Vagina (tissue), 2 donors: Measurements from ENCODE around the gene XRN1. TPM values are rescaled to one million over a fixed set of nuclear protein-coding genes. Genes with fewer than 3 reads are reported as not detected.

ENCODE experiments used
- DNase-seq, 2 donors: peaks; one replicate each; pipeline ENCODE4 v3.0.0-alpha.2; 2017; ENCODE audit errors: extremely low spot score in 2 of 2
- H3K27ac ChIP-seq: fragments of 200-600 bp; sonication (generic); one replicate; pipeline ENCODE4 v1.5.1; 2019
- H3K27me3 ChIP-seq: fragments of 200-600 bp; sonication (generic); one replicate; pipeline ENCODE4 v1.5.1; 2019
- H3K36me3 ChIP-seq, 2 donors: fragments of 200-600 bp; sonication (generic); one replicate each; pipeline ENCODE4 v1.5.1; 2017 to 2019
- H3K4me1 ChIP-seq: fragments of 200-600 bp; sonication (generic); one replicate; pipeline ENCODE4 v1.5.1; 2019
- H3K4me3 ChIP-seq, 2 donors: fragments of 200-600 bp; sonication (generic); 1 replicate in 1 of 2; 2 replicates in 1 of 2; pipeline ENCODE4 v1.5.1; 2016 to 2019
- H3K9me3 ChIP-seq: fragments of 200-600 bp; sonication (generic); one replicate; pipeline ENCODE4 v1.5.1; 2019
- CTCF ChIP-seq, 3 experiments: fragments of 450-650 bp in 2 of 3; fragments of 200-600 bp in 1 of 3; sonication (generic) in 1 of 3; IDR thresholded peaks; one replicate each; pipeline ENCODE4 v1.5.1; 2017 to 2019; ENCODE audit warnings: antibody characterized with exemption in 3 of 3, mild to moderate bottlenecking in 2 of 3, moderate library complexity in 2 of 3
- POLR2A ChIP-seq, 2 donors: fragments of 450-650 bp; IDR thresholded peaks; one replicate each; pipeline ENCODE4 v1.6.1; 2017; ENCODE audit warnings: antibody characterized with exemption in 2 of 2, mild to moderate bottlenecking in 2 of 2, moderate library complexity in 2 of 2
- POLR2AphosphoS5 ChIP-seq, 2 donors: sonication (generic); formaldehyde crosslinking; IDR thresholded peaks; one replicate each; pipeline ENCODE4 v1.9.0; 2017; ENCODE audit warnings: antibody characterized with exemption in 2 of 2, mild to moderate bottlenecking in 2 of 2, low read depth in 1 of 2; ENCODE audit not compliant: insufficient read depth in 1 of 2
- intact Hi-C: fragments of 100-400 bp; cut with DNase I; formaldehyde crosslinking; loops from one replicate; pipeline ENCODE4 v1.15.1; 2023
- total RNA-seq: library from RNA; depleted of rRNA; stranded (reverse); fragments of >200 nt; gene quantifications from one replicate; pipeline ENCODE4 v1.2.3, GENCODE V29; 2016

The XRN1 gene
- total RNA-seq, 1 donor from 2014 or later = 45.7 TPM

GRCh38 chr3:142467768-142468167 is 19.9 kb upstream of the XRN1 start:
- DNase-seq = no peak
- Histone ChIP-seq H3K36me3 (peaks cover 0 to 8% of the 10 kb centered on the region in 2 donors), H3K4me3 (no peak overlapping the region), H3K4me1 (no peaks in the 10 kb centered on the region), H3K9me3 (no peaks in the 10 kb centered on the region), H3K27me3 (no peaks in the 10 kb centered on the region), H3K27ac (no peak overlapping the region)
- TF ChIP-seq POLR2AphosphoS5 (IDR thresholded peaks at IDR 0.05; ENCODE audit: insufficient read depth in 1 of 2, low read depth in 1 of 2) (no peak), POLR2A (IDR thresholded peaks at IDR 0.05) (no peak), CTCF (IDR thresholded peaks at IDR 0.05) (no peak)
- intact Hi-C loops = no loop called here

- Histone ChIP-seq H3K4me1 (no peaks in the 10 kb centered on the region), H3K9me3 (no peaks in the 10 kb centered on the region), H3K27me3 (no peaks in the 10 kb centered on the region), H3K27ac (no peak overlapping the region), H3K4me3 (no peak overlapping the region), H3K36me3 (peaks cover 0 to 15% of the 10 kb centered on the region in 2 donors)
- intact Hi-C loops = no loop called here
- no peak for TF ChIP-seq POLR2A (IDR thresholded peaks at IDR 0.05)
- TF ChIP-seq POLR2AphosphoS5 (IDR thresholded peaks at IDR 0.05; ENCODE audit: insufficient read depth in 1 of 2, low read depth in 1 of 2) = no peak
- TF ChIP-seq CTCF (IDR thresholded peaks at IDR 0.05) = no peak
- no peak for DNase-seq
These were observed 12.9 kb upstream of the XRN1 start for GRCh38 chr3:142460689-142461088.

- intact Hi-C loops = no loop called here
- Histone ChIP-seq H3K9me3 (no peaks in the 10 kb centered on the region), H3K27me3 (no peaks in the 10 kb centered on the region), H3K4me1 (no peaks in the 10 kb centered on the region), H3K27ac (no peak overlapping the region), H3K36me3 (peaks cover 0 to 12% of the 10 kb centered on the region in 2 donors), H3K4me3 (no peak overlapping the region)
- no peak for DNase-seq
- no peak for TF ChIP-seq POLR2A (IDR thresholded peaks at IDR 0.05)
- no peak for TF ChIP-seq POLR2AphosphoS5 (IDR thresholded peaks at IDR 0.05; ENCODE audit: insufficient read depth in 1 of 2, low read depth in 1 of 2)
- no peak for TF ChIP-seq CTCF (IDR thresholded peaks at IDR 0.05)
These were observed 12.1 kb upstream of the XRN1 start for GRCh38 chr3:142459929-142460328.

GRCh38 chr3:142459096-142459495 is 11.3 kb upstream of the XRN1 start:
- TF ChIP-seq POLR2A (IDR thresholded peaks at IDR 0.05) (no peak), POLR2AphosphoS5 (IDR thresholded peaks at IDR 0.05; ENCODE audit: insufficient read depth in 1 of 2, low read depth in 1 of 2) (no peak), CTCF (IDR thresholded peaks at IDR 0.05) (no peak)
- no peak for DNase-seq
- no peak overlapping the region for H3K4me3 ChIP-seq
- no peaks in the 10 kb centered on the region for H3K4me1 ChIP-seq
- no peaks in the 10 kb centered on the region for H3K27me3 ChIP-seq
- H3K27ac ChIP-seq = no peak overlapping the region
- intact Hi-C loops = no loop called here
- peaks cover 0 to 12% of the 10 kb centered on the region in 2 donors for H3K36me3 ChIP-seq
- H3K9me3 ChIP-seq = no peaks in the 10 kb centered on the region

GRCh38 chr3:142450881-142451280 is 3.0 kb upstream of the XRN1 start:
- Histone ChIP-seq H3K27me3 (no peaks in the 10 kb centered on the region), H3K9me3 (no peaks in the 10 kb centered on the region), H3K27ac (no peak overlapping the region), H3K36me3 (peaks cover 0 to 3% of the 10 kb centered on the region in 2 donors), H3K4me1 (peaks cover 16% of the 10 kb centered on the region), H3K4me3 (no peak overlapping the region)
- TF ChIP-seq POLR2A (IDR thresholded peaks at IDR 0.05) = no peak
- no peak for TF ChIP-seq POLR2AphosphoS5 (IDR thresholded peaks at IDR 0.05; ENCODE audit: insufficient read depth in 1 of 2, low read depth in 1 of 2)
- no peak for TF ChIP-seq CTCF (IDR thresholded peaks at IDR 0.05)
- DNase-seq = no peak
- intact Hi-C loops = no loop called here
